GM19238 (cell line): ENCODE data around the gene ST3GAL3.

Experiments
- DNase-seq: peaks from one replicate; pipeline ENCODE4 v3.0.0; 2011; ENCODE audit warnings: low spot score; ENCODE audit not compliant: insufficient read length

ST3GAL3 gene

DNA sequence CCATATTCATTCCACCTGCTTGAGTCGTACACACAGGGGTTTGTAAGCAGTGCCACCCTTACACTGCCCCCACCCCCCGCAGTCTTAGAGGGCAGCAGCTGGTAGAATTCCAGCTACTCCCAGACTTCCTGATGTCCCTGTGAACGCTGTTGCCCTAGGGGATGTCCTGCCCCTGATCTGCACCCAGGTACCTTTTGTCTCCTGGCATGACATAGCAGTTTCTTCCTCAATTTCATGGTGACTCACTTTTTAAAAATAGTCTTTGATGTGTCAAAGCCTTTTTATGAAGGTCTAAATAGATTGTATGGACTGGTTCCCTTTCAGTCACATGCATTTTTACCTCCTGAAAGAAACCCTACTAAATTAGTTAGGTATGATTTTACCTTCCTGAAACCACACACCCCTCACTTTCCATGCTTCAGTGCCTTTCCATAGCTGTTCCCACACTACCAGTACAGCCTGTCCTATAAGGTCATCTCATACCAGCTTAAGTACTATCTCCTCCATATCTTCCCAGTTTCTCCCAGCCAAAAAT is 76.4 kb downstream of the ST3GAL3 start:
- DNase-seq: no peak

- DNase-seq: no peak
Observed at GRCh38 chr1:43786201-43786958, 79.0 kb downstream of the ST3GAL3 start.

GRCh38 chr1:43786960-43787359 is 79.6 kb downstream of the ST3GAL3 start:
- no peak for DNase-seq

DNA sequence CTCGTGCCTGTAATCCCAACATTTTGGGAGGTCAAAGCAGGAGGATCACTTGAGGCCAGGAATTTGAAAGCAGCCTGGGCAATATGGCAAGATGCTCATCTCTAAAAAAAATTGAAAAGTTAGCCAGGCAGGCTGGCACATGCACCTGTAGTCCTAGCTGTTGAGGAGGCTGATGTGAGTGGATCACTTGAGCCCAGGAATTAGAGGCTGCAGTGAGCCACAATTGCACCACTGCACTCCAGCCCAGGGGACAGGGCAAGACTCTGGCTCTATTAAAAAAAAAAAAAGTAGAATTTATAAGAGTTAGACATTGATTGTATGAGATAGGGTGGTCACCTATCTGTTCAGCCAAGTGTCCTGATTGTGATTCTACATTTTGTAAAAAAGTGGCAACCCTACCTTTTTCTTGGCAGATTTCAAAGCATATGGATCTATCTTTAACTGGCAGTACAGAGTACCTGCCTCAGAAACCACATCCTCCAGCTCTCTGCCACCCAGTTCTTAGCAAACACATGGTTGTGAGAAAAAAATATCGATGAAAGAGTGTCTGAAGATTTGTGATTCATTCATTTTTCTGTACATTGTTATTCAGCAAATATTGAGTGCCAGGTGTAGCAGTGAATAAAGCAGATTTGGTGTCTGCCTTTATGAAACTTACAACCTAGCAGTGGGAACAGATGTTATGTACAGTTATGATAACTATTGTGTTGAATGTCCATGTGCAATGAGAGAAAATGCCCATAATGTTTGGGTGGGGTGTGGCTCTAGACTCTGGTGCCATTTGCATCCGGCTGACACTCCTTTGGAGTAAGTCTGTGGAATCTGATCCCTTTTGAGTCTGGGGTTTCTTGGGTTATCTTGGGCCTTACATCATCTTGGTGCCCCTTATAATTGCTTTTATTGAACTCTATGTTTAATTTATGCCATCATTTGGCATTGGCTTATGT is 82.5 kb downstream of the ST3GAL3 start:
- no peak for DNase-seq

DNA sequence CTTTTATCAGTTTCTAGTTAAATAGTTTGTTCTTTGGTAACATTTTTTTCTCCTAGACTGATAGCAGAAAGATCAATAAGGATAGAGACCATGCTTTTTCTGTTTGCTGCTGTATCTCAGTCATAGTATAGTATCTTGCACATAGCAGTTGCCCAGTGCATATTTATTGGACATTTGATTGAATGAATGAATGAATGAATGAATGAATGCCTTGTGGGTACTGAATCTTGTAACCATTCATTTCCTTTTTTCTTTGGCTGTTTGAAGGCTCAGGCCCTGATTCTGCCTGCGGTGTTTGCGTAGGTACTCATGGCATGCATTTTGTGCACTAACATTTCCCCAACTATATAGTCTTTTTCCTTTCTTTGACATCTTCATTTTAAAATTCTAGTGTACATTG is 83.9 kb downstream of the ST3GAL3 start:
- DNase-seq: no peak

DNA sequence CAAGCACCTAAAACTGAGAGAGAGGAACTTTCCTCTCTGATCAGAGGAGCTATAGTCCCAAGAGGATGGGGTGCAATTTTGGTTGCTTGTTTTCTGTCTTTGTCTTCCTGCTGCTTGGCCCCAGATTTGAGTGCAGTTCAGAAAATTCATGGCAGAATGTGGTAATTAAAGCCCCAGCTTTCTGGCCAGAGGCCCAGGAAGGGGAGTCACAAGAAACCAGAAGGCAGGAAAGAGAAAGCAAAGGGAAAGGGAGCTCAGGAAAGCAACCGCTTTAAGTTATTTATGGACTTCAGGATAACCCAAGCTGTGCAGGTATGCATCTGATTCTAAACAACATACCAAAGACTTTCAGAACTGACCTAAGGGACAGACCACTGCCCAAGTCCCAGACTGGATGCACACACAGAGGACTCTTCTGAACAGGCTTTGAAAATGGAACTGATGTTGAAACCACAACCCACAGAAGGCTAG is 88.8 kb downstream of the ST3GAL3 start:
- DNase-seq: no peak

DNA sequence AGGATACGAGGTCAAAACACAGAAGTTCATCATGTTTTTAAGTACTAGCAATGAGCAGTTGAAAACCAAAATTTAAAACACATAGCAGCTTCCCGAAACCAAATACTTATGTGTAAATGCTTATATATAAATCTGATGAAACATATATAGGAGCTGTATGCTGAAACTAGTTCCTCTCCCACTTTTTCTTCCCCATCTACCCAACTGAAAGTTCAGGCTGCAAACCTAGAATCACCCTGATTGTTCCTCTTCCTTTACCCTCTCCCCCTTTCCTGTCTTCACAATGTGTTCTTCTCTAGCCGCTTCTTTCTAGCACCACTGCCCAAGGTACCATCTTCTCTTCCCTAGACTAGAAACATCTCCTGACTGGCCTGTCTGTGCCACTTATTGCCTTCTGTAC is 90.6 kb downstream of the ST3GAL3 start:
- no peak for DNase-seq

GRCh38 chr1:43799656-43800635 is 92.6 kb downstream of the ST3GAL3 start:
- no peak for DNase-seq

GRCh38 chr1:43800771-43801170 is 93.4 kb downstream of the ST3GAL3 start:
- DNase-seq: no peak

GRCh38 chr1:43801203-43801602 is 93.9 kb downstream of the ST3GAL3 start:
- no peak for DNase-seq

DNA sequence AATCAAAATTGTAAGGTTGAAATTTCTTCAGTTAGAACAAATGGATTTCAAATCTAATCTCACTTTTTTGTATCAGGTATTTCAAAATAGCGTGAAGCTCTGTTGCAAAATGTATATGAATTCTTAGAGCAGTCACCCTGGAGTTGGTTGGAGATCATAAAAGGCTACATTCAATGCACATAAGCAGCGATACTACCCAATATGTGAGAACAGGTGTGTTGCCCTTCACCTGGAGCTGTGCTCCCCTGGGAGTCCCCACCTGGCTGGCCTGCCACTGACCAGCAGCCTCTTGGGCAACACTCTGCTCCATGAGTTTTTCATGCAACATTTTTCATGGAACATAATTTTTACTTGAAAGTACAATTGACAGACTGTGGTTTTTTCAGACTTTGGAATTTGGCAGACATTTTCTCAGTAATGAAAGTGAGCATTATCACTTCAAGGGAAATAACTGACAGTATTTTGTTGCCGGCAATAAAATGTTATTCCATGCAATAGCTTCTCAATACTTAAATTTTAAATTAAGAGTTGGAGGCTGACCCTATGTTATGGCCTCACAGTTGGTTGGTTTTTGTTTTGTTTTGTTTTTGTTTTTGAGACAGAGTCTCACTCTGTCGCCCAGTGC is 95.1 kb downstream of the ST3GAL3 start:
- DNase-seq: no peak

DNA sequence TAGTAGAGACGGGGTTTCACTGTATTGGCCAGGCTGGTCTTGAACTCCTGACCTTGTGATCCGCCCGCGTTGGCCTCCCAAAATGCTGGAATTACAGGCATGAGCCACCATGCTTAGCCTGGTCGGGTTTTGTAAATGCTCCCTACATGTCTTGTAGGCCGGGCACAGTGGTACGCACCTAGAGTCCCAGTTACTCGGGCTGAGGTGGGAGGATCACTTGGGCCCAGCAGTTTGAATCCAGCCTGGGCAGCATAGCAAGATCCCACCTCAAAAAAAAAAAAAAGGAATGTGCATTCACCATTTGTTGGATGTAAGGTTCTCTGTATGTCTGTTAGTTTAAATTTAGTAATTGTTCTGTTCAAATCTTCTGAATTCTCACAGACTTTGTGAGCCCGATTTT is 95.8 kb downstream of the ST3GAL3 start:
- DNase-seq: no peak

GRCh38 chr1:43803646-43804045 is 96.3 kb downstream of the ST3GAL3 start:
- no peak for DNase-seq

GRCh38 chr1:43804569-43804968 is 97.2 kb downstream of the ST3GAL3 start:
- no peak for DNase-seq

DNA sequence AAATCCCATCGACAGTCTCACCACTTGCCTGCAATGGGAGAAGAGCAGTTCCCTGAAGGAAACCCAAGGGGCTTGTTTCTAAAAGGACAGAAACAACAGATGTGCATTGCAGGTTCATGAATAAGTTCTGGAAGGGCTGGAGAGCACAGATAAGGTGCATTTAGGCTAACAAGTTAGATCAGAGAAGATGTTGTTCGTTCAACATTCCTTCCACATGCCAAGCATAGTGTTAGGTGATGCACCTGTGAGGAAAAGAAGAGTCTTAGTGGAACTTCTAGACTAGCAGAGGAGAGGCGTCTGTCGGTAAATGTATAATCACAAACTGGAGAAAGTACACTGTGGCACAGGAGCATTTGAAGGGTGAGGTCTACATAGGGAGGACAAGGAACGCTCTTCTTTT is 98.0 kb downstream of the ST3GAL3 start:
- no peak for DNase-seq

- DNase-seq: no peak
Observed at GRCh38 chr1:43806183-43806582, 98.8 kb downstream of the ST3GAL3 start.

GRCh38 chr1:43809097-43809673 is 101.8 kb downstream of the ST3GAL3 start:
- DNase-seq: no peak

DNA sequence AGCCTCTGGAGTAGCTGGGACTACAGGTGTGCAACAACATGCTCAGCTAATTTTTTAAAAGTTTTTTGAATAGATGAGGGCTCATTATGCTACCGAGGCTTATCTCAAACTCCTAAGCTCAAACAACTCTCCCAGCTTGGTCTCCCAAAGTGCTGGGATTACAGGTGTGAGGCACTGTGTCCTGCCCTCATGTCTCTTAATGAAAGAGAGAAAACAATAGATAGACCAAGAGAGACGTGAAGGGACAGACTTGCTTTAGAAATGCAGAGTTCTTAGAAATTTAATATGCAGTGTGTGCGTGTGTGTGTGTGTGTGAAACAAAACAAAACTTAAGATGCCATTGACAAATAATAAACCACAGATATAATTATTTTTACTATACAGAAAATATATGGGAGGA is 105.2 kb downstream of the ST3GAL3 start:
- no peak for DNase-seq

- DNase-seq: no peak
Observed at GRCh38 chr1:43814401-43814800, 107.1 kb downstream of the ST3GAL3 start.

DNA sequence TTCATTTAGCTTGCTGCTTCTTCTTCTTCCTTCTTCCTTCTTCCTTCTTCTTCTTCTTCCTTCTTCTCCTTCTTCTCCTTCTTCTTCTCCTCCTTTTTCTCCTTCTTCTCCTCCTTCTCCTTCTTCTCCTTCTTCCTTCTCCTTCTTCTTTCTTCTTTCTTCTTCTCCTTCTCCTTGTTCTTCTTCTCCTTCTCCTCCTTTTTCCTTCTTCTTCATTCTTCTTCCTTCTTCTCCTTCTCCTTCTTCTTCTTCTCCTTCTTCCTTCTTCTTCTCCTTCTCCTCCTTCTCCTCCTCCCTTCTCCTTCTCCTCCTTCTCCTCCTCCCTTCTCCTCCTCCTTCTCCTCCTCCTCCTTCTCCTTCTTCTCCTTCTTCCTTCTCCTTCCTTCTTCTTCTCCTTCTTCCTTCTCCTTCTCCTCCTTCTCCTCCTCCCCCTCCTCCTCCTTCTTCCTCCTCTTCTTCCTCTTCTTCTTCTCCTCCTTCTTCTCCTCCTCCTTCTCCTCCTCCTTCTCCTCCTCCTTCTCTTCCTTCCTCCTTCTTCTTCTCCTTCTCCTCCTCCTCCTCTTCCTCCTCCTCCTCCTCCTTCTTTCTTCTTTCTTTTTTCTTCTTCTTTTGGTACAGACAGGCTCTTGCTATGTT is 110.1 kb downstream of the ST3GAL3 start:
- no peak for DNase-seq
